GOT3 (cell line): ENCODE results near the gene RELCH.

Experiments
- DNase-seq: peaks from one replicate; lab custom pipeline; 2025; ENCODE audit warnings: mixed read lengths; lab: John Stamatoyannopoulos, UW

RELCH gene

GRCh38 chr18:62196079-62196478 lies 9.0 kb downstream of the RELCH start:
- no peak for DNase-seq

- DNase-seq, result no peak
Observed at GRCh38 chr18:62196980-62197379, 9.9 kb downstream of the RELCH start.

GRCh38 chr18:62198259-62198658 lies 11.2 kb downstream of the RELCH start:
- no peak for DNase-seq

- DNase-seq, result no peak
Observed at GRCh38 chr18:62199629-62200028, 12.6 kb downstream of the RELCH start.

- DNase-seq, result no peak
Observed at GRCh38 chr18:62200121-62200914, 13.3 kb downstream of the RELCH start.

GRCh38 chr18:62201870-62202269 lies 14.8 kb downstream of the RELCH start:
- DNase-seq, result no peak

- no peak for DNase-seq
Observed at GRCh38 chr18:62205824-62206223, 18.8 kb downstream of the RELCH start.

GRCh38 chr18:62206593-62206992 lies 19.5 kb downstream of the RELCH start:
- no peak for DNase-seq

- no peak for DNase-seq
Observed at GRCh38 chr18:62209046-62209445, 22.0 kb downstream of the RELCH start.

GRCh38 chr18:62210138-62210537 lies 23.1 kb downstream of the RELCH start:
- no peak for DNase-seq

GRCh38 chr18:62211325-62211828 lies 24.3 kb downstream of the RELCH start:
- DNase-seq, result no peak

- no peak for DNase-seq
Observed at GRCh38 chr18:62214790-62215189, 27.7 kb downstream of the RELCH start.

GRCh38 chr18:62224229-62224628 lies 37.2 kb downstream of the RELCH start:
- no peak for DNase-seq

GRCh38 chr18:62226047-62226446 lies 39.0 kb downstream of the RELCH start:
- DNase-seq, result no peak

- DNase-seq, result no peak
Observed at GRCh38 chr18:62236252-62236651, 49.2 kb downstream of the RELCH start.

GRCh38 chr18:62239475-62239874 lies 52.4 kb downstream of the RELCH start:
- DNase-seq, result no peak

- DNase-seq, result no peak
Observed at GRCh38 chr18:62242955-62243354, 55.9 kb downstream of the RELCH start.

- no peak for DNase-seq
Observed at GRCh38 chr18:62245177-62245576, 58.1 kb downstream of the RELCH start.

GRCh38 chr18:62245699-62246098 lies 58.6 kb downstream of the RELCH start:
- DNase-seq, result no peak

GRCh38 chr18:62248313-62248712 lies 61.3 kb downstream of the RELCH start:
- DNase-seq, result no peak

GRCh38 chr18:62249478-62250097 lies 62.5 kb downstream of the RELCH start:
- no peak for DNase-seq

- DNase-seq, result no peak
Observed at GRCh38 chr18:62250475-62250874, 63.4 kb downstream of the RELCH start.

GRCh38 chr18:62258093-62258492 lies 71.0 kb downstream of the RELCH start:
- DNase-seq, result no peak
